ENCODE data around the gene THRB.

Gene THRB

GRCh38 chr3:24401811-24402185 is 92.9 kb downstream of the THRB start:
- Histone ChIP-seq H3F3A (ENCODE audit: insufficient read depth) (no peaks in the 10 kb centered on the region), H3K36me3 (ENCODE audit: low read length) (no peaks in the 10 kb centered on the region), H3K4me2 (ENCODE audit: low read depth, low read length, poor library complexity, severe bottlenecking) (no peak overlapping the region), H2AFZ (ENCODE audit: low read depth, low read length, severe bottlenecking) (no peak overlapping the region), H3K27ac (ENCODE audit: low read depth, low read length) (no peak overlapping the region), H3K4me3 (ENCODE audit: insufficient read depth, low read length, poor library complexity, severe bottlenecking) (no peak overlapping the region), H3K9me3 (ENCODE audit: insufficient read depth, low read length) (no peaks in the 10 kb centered on the region), H3K79me2 (ENCODE audit: insufficient read depth, low read length) (no peaks in the 10 kb centered on the region), H3K27me3 (ENCODE audit: low read length) (no peaks in the 10 kb centered on the region), H3K9ac (ENCODE audit: low read length) (no peak overlapping the region), H4K20me1 (ENCODE audit: low read depth, low read length) (no peaks in the 10 kb centered on the region), H3K9me2 (replicated peaks; ENCODE audit: insufficient read depth, low read length) (no peaks in the 10 kb centered on the region)
- TF ChIP-seq EZH2phosphoT487 (conservative IDR thresholded peaks at IDR 0.05; ENCODE audit: low read length) (no peak), CTCF (IDR thresholded peaks at IDR 0.05; ENCODE audit: insufficient read depth, low read length, poor library complexity, severe bottlenecking) (no peak)

- Histone ChIP-seq H3K4me3 (ENCODE audit: insufficient read depth, low read length, poor library complexity, severe bottlenecking) (no peak overlapping the region), H3K4me2 (ENCODE audit: low read depth, low read length, poor library complexity, severe bottlenecking) (no peak overlapping the region), H2AFZ (ENCODE audit: low read depth, low read length, severe bottlenecking) (no peak overlapping the region), H3F3A (ENCODE audit: insufficient read depth) (no peaks in the 10 kb centered on the region), H3K9me2 (replicated peaks; ENCODE audit: insufficient read depth, low read length) (no peaks in the 10 kb centered on the region), H3K9me3 (ENCODE audit: insufficient read depth, low read length) (no peaks in the 10 kb centered on the region), H3K36me3 (ENCODE audit: low read length) (no peaks in the 10 kb centered on the region), H4K20me1 (ENCODE audit: low read depth, low read length) (no peaks in the 10 kb centered on the region), H3K27ac (ENCODE audit: low read depth, low read length) (no peak overlapping the region), H3K9ac (ENCODE audit: low read length) (no peak overlapping the region), H3K79me2 (ENCODE audit: insufficient read depth, low read length) (no peaks in the 10 kb centered on the region), H3K27me3 (ENCODE audit: low read length) (no peaks in the 10 kb centered on the region)
- TF ChIP-seq EZH2phosphoT487 (conservative IDR thresholded peaks at IDR 0.05; ENCODE audit: low read length), result no peak
- no peak for TF ChIP-seq CTCF (IDR thresholded peaks at IDR 0.05; ENCODE audit: insufficient read depth, low read length, poor library complexity, severe bottlenecking)
Observed at GRCh38 chr3:24401090-24401810, 93.4 kb downstream of the THRB start.

- Histone ChIP-seq H2AFZ (ENCODE audit: low read depth, low read length, severe bottlenecking) (no peak overlapping the region), H3K36me3 (ENCODE audit: low read length) (no peaks in the 10 kb centered on the region), H3K27ac (ENCODE audit: low read depth, low read length) (no peak overlapping the region), H3K4me2 (ENCODE audit: low read depth, low read length, poor library complexity, severe bottlenecking) (no peak overlapping the region), H3F3A (ENCODE audit: insufficient read depth) (no peaks in the 10 kb centered on the region), H3K9ac (ENCODE audit: low read length) (no peak overlapping the region), H3K9me3 (ENCODE audit: insufficient read depth, low read length) (no peaks in the 10 kb centered on the region), H3K27me3 (ENCODE audit: low read length) (no peaks in the 10 kb centered on the region), H3K9me2 (replicated peaks; ENCODE audit: insufficient read depth, low read length) (no peaks in the 10 kb centered on the region), H4K20me1 (ENCODE audit: low read depth, low read length) (no peaks in the 10 kb centered on the region), H3K4me3 (ENCODE audit: insufficient read depth, low read length, poor library complexity, severe bottlenecking) (no peak overlapping the region), H3K79me2 (ENCODE audit: insufficient read depth, low read length) (no peaks in the 10 kb centered on the region)
- TF ChIP-seq CTCF (IDR thresholded peaks at IDR 0.05; ENCODE audit: insufficient read depth, low read length, poor library complexity, severe bottlenecking), result no peak
- no peak for TF ChIP-seq EZH2phosphoT487 (conservative IDR thresholded peaks at IDR 0.05; ENCODE audit: low read length)
Observed at GRCh38 chr3:24400450-24400849, 94.2 kb downstream of the THRB start.

Measured in SU-DHL-6 (cell line).